Colon (tissue), 2 donors: ENCODE results near the gene COL5A2.
A peak's percentile ranks its signal among the peaks of the same experiment; 100 is the strongest.

Source experiments
- FAIRE-seq: peaks from 2 replicates; lab custom pipeline; 2012; peaks lifted over from hg19 to GRCh38; lab: Jason Lieb, UNC
- donor health status: control.
- donor health status: control.

Gene COL5A2

GRCh38 chr2:189178726-189179569 is 613 bp downstream of the COL5A2 start:
- no peak for FAIRE-seq

- FAIRE-seq = peak; percentile 76
Observed at GRCh38 chr2:189178054-189178453, 1.5 kb downstream of the COL5A2 start.

GRCh38 chr2:189177251-189177840 is 2.2 kb downstream of the COL5A2 start:
- no peak for FAIRE-seq

GRCh38 chr2:189176516-189176915 is 3.0 kb downstream of the COL5A2 start:
- no peak for FAIRE-seq

GRCh38 chr2:189175869-189176433 is 3.6 kb downstream of the COL5A2 start:
- FAIRE-seq = no peak

- no peak for FAIRE-seq
Observed at GRCh38 chr2:189171956-189172609, 7.5 kb downstream of the COL5A2 start.

- FAIRE-seq = no peak
Observed at GRCh38 chr2:189168856-189169499, 10.6 kb downstream of the COL5A2 start.

- FAIRE-seq = no peak
Observed at GRCh38 chr2:189165656-189166380, 13.7 kb downstream of the COL5A2 start.

- FAIRE-seq = no peak
Observed at GRCh38 chr2:189164746-189165145, 14.8 kb downstream of the COL5A2 start.

GRCh38 chr2:189163889-189164288 is 15.7 kb downstream of the COL5A2 start:
- FAIRE-seq = no peak

GRCh38 chr2:189162566-189162965 is 17.0 kb downstream of the COL5A2 start:
- FAIRE-seq = no peak

- FAIRE-seq = no peak
Observed at GRCh38 chr2:189161894-189162293, 17.7 kb downstream of the COL5A2 start.

GRCh38 chr2:189159717-189160116 is 19.8 kb downstream of the COL5A2 start:
- no peak for FAIRE-seq

- no peak for FAIRE-seq
Observed at GRCh38 chr2:189159273-189159672, 20.3 kb downstream of the COL5A2 start.

- FAIRE-seq = no peak
Observed at GRCh38 chr2:189157939-189158338, 21.6 kb downstream of the COL5A2 start.

- no peak for FAIRE-seq
Observed at GRCh38 chr2:189157456-189157855, 22.1 kb downstream of the COL5A2 start.

- no peak for FAIRE-seq
Observed at GRCh38 chr2:189155795-189156194, 23.8 kb downstream of the COL5A2 start.

GRCh38 chr2:189153619-189154018 is 25.9 kb downstream of the COL5A2 start:
- FAIRE-seq = no peak

- FAIRE-seq = no peak
Observed at GRCh38 chr2:189152483-189152882, 27.1 kb downstream of the COL5A2 start.

- no peak for FAIRE-seq
Observed at GRCh38 chr2:189151906-189152305, 27.7 kb downstream of the COL5A2 start.

GRCh38 chr2:189150033-189150432 is 29.5 kb downstream of the COL5A2 start:
- no peak for FAIRE-seq

GRCh38 chr2:189147989-189148388 is 31.6 kb downstream of the COL5A2 start:
- FAIRE-seq = no peak
